Liver (tissue), 3 donors: Measurements from ENCODE around the gene RBM15.

Source experiments
- ATF3 ChIP-seq: IDR thresholded peaks from 2 replicates; pipeline ENCODE4 v1.6.1; 2016; ENCODE audit warnings: antibody characterized with exemption
- EGR1 ChIP-seq, 2 donors: IDR thresholded peaks; 2 replicates each; pipeline ENCODE4 v1.6.1; 2016 to 2018; ENCODE audit warnings: antibody characterized with exemption in 2 of 2, low read depth in 2 of 2
- MAX ChIP-seq: IDR thresholded peaks from 2 replicates; pipeline ENCODE4 v1.6.1; 2016; ENCODE audit warnings: antibody characterized with exemption
- NR2F2 ChIP-seq: IDR thresholded peaks from 2 replicates; pipeline ENCODE4 v1.6.1; 2016; ENCODE audit warnings: antibody characterized with exemption
- RAD21 ChIP-seq, 2 donors: IDR thresholded peaks; 2 replicates each; pipeline ENCODE4 v1.6.1; 2016; ENCODE audit warnings: antibody characterized with exemption in 2 of 2, mild to moderate bottlenecking in 2 of 2
- RXRA ChIP-seq, 2 donors: IDR thresholded peaks; 2 replicates each; pipeline ENCODE4 v1.6.1; 2017 to 2018; ENCODE audit warnings: antibody characterized with exemption in 2 of 2, mild to moderate bottlenecking in 1 of 2
- SP1 ChIP-seq: IDR thresholded peaks from 2 replicates; pipeline ENCODE4 v1.6.1; 2018; ENCODE audit warnings: antibody characterized with exemption, mild to moderate bottlenecking
- TAF1 ChIP-seq: conservative IDR thresholded peaks from 2 replicates; pipeline ENCODE4 v1.6.1; 2016; ENCODE audit warnings: antibody characterized with exemption, mild to moderate bottlenecking
- YY1 ChIP-seq: IDR thresholded peaks from 2 replicates; pipeline ENCODE4 v1.6.1; 2016; ENCODE audit warnings: antibody characterized with exemption, mild to moderate bottlenecking
- ZBTB33 ChIP-seq: IDR thresholded peaks from 2 replicates; pipeline ENCODE4 v1.6.1; 2016; ENCODE audit warnings: antibody characterized with exemption
- TF ChIP-seq, protein P1 (sequence below): fragments of 150-350 bp; IDR thresholded peaks from 2 replicates; pipeline ENCODE4 v1.5.1; 2017; ENCODE audit warnings: improper control_type of control experiment, low read depth, low read length; ENCODE audit not compliant: missing input control
- TF ChIP-seq, protein P2 (sequence below): IDR thresholded peaks from 2 replicates; pipeline ENCODE4 v1.6.1; 2016; ENCODE audit warnings: antibody characterized with exemption, mild to moderate bottlenecking
- donor health status: healthy.
- donor health status: healthy.

GRCh38 chr1:110385369-110385768 is 46.2 kb downstream of the RBM15 start:
- TF ChIP-seq, protein P1, sequence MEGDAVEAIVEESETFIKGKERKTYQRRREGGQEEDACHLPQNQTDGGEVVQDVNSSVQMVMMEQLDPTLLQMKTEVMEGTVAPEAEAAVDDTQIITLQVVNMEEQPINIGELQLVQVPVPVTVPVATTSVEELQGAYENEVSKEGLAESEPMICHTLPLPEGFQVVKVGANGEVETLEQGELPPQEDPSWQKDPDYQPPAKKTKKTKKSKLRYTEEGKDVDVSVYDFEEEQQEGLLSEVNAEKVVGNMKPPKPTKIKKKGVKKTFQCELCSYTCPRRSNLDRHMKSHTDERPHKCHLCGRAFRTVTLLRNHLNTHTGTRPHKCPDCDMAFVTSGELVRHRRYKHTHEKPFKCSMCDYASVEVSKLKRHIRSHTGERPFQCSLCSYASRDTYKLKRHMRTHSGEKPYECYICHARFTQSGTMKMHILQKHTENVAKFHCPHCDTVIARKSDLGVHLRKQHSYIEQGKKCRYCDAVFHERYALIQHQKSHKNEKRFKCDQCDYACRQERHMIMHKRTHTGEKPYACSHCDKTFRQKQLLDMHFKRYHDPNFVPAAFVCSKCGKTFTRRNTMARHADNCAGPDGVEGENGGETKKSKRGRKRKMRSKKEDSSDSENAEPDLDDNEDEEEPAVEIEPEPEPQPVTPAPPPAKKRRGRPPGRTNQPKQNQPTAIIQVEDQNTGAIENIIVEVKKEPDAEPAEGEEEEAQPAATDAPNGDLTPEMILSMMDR: no peak
- TF ChIP-seq EGR1 (IDR thresholded peaks at IDR 0.05; ENCODE audit: low read depth in 2 of 2): no peak
- TF ChIP-seq RAD21 (IDR thresholded peaks at IDR 0.05): no peak
- no peak for TF ChIP-seq SP1
- TF ChIP-seq, protein P2, sequence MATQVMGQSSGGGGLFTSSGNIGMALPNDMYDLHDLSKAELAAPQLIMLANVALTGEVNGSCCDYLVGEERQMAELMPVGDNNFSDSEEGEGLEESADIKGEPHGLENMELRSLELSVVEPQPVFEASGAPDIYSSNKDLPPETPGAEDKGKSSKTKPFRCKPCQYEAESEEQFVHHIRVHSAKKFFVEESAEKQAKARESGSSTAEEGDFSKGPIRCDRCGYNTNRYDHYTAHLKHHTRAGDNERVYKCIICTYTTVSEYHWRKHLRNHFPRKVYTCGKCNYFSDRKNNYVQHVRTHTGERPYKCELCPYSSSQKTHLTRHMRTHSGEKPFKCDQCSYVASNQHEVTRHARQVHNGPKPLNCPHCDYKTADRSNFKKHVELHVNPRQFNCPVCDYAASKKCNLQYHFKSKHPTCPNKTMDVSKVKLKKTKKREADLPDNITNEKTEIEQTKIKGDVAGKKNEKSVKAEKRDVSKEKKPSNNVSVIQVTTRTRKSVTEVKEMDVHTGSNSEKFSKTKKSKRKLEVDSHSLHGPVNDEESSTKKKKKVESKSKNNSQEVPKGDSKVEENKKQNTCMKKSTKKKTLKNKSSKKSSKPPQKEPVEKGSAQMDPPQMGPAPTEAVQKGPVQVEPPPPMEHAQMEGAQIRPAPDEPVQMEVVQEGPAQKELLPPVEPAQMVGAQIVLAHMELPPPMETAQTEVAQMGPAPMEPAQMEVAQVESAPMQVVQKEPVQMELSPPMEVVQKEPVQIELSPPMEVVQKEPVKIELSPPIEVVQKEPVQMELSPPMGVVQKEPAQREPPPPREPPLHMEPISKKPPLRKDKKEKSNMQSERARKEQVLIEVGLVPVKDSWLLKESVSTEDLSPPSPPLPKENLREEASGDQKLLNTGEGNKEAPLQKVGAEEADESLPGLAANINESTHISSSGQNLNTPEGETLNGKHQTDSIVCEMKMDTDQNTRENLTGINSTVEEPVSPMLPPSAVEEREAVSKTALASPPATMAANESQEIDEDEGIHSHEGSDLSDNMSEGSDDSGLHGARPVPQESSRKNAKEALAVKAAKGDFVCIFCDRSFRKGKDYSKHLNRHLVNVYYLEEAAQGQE: no peak
- no peak for TF ChIP-seq MAX
- TF ChIP-seq TAF1: no peak
- no peak for TF ChIP-seq YY1
- TF ChIP-seq ZBTB33: no peak
- TF ChIP-seq ATF3: no peak
- TF ChIP-seq NR2F2: no peak
- no peak for TF ChIP-seq RXRA (IDR thresholded peaks at IDR 0.05)
